HG02870 (cell line): ENCODE results near the gene MEIKIN.

Experiments
- ATAC-seq: cut with Tn5 transposase; IDR thresholded peaks from one replicate; pipeline ENCODE4 v1.9.1; 2021; ENCODE audit warnings: mild to moderate bottlenecking, moderate library complexity; ENCODE audit not compliant: unreplicated experiment

MEIKIN gene

GRCh38 chr5:131974622-131974955, 29.1 kb upstream of the MEIKIN start:
- no peak for ATAC-seq

- no peak for ATAC-seq
Observed at GRCh38 chr5:131974016-131974415, 28.6 kb upstream of the MEIKIN start.

GRCh38 chr5:131973089-131973712, 27.7 kb upstream of the MEIKIN start:
- ATAC-seq = no peak

GRCh38 chr5:131968396-131968954, 23.0 kb upstream of the MEIKIN start:
- ATAC-seq = no peak

GRCh38 chr5:131966551-131966950, 21.1 kb upstream of the MEIKIN start:
- ATAC-seq = no peak

- ATAC-seq = no peak
Observed at GRCh38 chr5:131965826-131966415, 20.5 kb upstream of the MEIKIN start.

- no peak for ATAC-seq
Observed at GRCh38 chr5:131959906-131960305, 14.4 kb upstream of the MEIKIN start.

GRCh38 chr5:131959136-131959535, 13.7 kb upstream of the MEIKIN start:
- no peak for ATAC-seq

GRCh38 chr5:131957721-131958441, 12.4 kb upstream of the MEIKIN start:
- ATAC-seq = no peak

GRCh38 chr5:131953969-131954368, 8.5 kb upstream of the MEIKIN start:
- ATAC-seq = peak; percentile 94

GRCh38 chr5:131952301-131952857, 6.9 kb upstream of the MEIKIN start:
- no peak for ATAC-seq

- no peak for ATAC-seq
Observed at GRCh38 chr5:131950706-131951105, 5.2 kb upstream of the MEIKIN start.

- no peak for ATAC-seq
Observed at GRCh38 chr5:131947445-131947844, 2.0 kb upstream of the MEIKIN start.

GRCh38 chr5:131944702-131945550, 537 bp downstream of the MEIKIN start:
- ATAC-seq = no peak

- ATAC-seq = no peak
Observed at GRCh38 chr5:131943916-131944315, 1.5 kb downstream of the MEIKIN start.

GRCh38 chr5:131942016-131942415, 3.4 kb downstream of the MEIKIN start:
- ATAC-seq = no peak

- ATAC-seq = no peak
Observed at GRCh38 chr5:131939690-131940345, 5.6 kb downstream of the MEIKIN start.

GRCh38 chr5:131932235-131932634, 13.2 kb downstream of the MEIKIN start:
- no peak for ATAC-seq

GRCh38 chr5:131928957-131929356, 16.5 kb downstream of the MEIKIN start:
- no peak for ATAC-seq

- ATAC-seq = no peak
Observed at GRCh38 chr5:131926168-131926567, 19.3 kb downstream of the MEIKIN start.
